DMS 273 (cell line): Measurements from ENCODE around the gene GDF15.
"Not testable (repeated sequence)": the region's sequence is repeated elsewhere in the genome, so short reads cannot be mapped to it uniquely, and the experiment has no call there.

ENCODE experiments used
- DNase-seq: peaks from one replicate; lab custom pipeline; 2025; ENCODE audit not compliant: unreplicated experiment; lab: John Stamatoyannopoulos, UW

Gene GDF15, protein sequence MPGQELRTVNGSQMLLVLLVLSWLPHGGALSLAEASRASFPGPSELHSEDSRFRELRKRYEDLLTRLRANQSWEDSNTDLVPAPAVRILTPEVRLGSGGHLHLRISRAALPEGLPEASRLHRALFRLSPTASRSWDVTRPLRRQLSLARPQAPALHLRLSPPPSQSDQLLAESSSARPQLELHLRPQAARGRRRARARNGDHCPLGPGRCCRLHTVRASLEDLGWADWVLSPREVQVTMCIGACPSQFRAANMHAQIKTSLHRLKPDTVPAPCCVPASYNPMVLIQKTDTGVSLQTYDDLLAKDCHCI

GRCh38 chr19:18385675-18386542 lies at the start of gene GDF15:
Gene GDF15, plus strand, starts transcription at chr19:18386158. Its CDS starts 32 bp downstream, at chr19:18386190.
- peak; percentile 48 for DNase-seq

DNA sequence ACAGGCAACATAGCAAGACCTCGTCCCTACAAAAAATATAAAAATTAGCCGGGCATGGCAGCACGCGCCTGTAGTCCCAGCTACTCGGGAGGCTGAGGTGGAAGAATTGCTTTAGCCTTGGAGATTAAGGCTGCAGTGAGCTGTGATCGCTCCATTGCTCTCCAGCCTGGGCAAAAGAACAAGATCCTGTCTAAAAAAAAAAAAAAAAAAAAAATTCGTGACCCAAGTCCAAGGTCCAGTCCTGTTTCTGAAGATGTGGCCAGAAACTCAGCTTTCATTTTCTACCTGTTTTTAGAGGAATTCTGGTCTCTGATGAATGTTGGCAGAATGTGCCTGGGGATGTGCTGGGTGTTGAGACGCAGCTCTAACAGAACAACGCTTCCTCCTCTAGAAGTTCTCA lies 47.4 kb upstream of the GDF15 start:
- no peak for DNase-seq

DNA sequence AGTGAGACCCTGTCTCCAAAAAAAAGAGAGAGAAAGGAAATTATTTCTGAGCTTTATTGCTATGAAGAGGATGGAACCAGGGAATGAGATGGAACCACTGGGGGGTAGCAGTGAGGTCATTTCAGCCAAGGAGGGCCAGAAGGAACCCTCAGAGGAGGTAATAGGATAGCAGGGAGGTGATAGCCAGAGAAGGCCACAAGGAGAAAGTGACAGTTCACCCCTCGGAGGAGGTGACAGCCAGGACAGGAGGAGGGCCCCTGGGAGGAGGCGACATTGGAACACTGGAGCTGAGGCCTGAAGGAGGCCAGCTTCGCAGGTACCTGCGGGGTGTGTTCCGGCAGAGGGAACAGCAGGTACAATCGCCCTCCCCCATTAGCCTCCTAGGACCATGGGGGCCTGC lies 46.2 kb upstream of the GDF15 start:
- peak; percentile 58 for DNase-seq

GRCh38 chr19:18340190-18340989 lies 45.6 kb upstream of the GDF15 start, which contains the start of gene PGPEP1:
Gene PGPEP1, plus strand, starts transcription at chr19:18340598. Its CDS starts 84 bp downstream, at chr19:18340682.
- DNase-seq: peak; percentile 88

GRCh38 chr19:18340990-18341868 lies 44.7 kb upstream of the GDF15 start:
- peak; percentile 93 for DNase-seq

GRCh38 chr19:18342090-18342632 lies 43.8 kb upstream of the GDF15 start:
- no peak for DNase-seq

- no peak for DNase-seq
Observed at GRCh38 chr19:18344582-18344950, 41.4 kb upstream of the GDF15 start.

DNA sequence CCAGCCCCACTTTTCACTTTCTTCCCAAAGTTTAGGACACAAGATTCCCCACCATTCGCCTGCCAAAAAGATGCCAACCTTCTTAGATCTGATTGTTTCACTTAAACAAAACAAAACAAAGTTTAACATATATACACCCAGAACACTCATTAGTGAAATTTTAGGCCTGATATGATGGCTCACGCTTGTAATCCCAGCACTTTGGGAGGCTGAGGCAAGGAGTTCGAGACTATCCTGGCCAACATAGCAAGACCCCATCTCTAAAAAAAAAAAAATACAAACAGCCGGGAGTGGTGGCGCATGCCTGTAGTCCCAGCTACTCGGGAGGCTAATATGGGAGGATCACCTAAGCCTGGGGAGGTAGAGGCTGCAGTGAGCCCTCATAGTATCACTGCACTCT lies 40.7 kb upstream of the GDF15 start:
- no peak for DNase-seq

DNA sequence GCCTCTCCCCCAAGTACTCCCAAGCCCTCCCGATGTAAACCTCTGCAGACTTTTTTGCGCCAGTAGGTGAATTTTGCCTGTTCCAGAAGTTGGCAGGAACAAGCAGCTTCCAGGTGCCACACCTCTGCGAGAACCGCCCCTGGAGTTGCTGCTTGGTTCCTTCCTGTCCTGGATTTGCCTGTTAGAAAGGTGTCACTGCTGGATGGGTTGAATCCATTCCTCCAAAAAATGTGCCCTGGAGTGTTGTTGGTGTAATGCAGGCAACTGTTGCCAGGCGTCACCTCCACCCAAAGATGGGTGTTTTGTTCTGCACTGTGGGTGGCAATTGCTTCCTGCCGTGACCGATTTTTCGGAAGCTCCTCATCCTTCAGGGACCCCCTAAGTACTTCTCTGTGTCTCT lies 39.9 kb upstream of the GDF15 start:
- DNase-seq: no peak

DNA sequence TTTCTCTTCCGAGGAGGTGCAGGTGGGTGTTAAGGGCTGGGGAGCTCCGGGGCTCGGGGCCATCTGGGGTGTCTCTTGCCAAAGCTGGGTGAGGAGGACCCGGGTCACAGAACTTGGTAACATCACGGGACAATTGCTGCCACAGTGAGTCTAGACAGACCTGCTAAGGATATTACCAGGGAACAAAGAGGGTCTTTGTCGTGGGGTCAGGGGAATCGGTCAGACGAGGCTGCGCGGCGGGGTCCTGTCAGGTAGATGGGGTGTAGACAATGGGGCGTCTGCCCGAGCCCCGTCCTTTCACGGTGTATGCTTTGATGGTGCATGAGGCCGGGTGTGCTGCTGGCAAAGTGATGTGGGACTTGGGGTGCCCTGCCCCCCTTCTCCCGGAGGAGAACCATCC lies 37.8 kb upstream of the GDF15 start:
- DNase-seq: no peak

- DNase-seq: not testable (repeated sequence)
Observed at GRCh38 chr19:18348818-18349339, 37.1 kb upstream of the GDF15 start.

DNA sequence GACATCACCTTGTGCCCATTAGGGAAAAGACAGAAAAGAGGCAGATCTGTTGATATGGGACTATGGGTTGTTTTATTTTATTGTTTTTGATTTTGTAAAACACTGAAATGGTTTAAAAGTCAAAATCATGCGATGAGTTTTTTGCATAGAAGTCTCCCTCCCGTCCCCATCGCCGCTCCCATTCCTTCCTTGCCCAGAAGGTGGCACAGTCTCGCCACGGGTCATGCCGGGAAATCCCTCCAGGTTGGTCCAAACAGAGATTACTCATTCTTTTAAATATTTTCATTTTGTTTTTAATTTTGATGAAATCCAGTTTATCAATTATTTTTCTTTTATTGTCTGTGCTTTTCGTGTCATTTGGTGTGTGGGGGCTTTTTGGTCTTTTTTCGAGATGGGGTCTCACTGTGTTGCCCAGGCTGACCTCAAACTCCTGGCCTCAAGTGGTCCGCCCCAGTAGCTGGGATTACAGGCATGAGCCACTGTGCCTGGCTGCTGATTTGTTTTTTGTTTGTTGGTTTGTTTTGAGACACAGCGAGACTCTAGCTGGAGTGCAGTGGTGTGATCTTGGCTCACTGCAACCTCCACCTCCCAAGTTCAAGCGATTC lies 36.3 kb upstream of the GDF15 start:
- DNase-seq: peak; percentile 76

DNA sequence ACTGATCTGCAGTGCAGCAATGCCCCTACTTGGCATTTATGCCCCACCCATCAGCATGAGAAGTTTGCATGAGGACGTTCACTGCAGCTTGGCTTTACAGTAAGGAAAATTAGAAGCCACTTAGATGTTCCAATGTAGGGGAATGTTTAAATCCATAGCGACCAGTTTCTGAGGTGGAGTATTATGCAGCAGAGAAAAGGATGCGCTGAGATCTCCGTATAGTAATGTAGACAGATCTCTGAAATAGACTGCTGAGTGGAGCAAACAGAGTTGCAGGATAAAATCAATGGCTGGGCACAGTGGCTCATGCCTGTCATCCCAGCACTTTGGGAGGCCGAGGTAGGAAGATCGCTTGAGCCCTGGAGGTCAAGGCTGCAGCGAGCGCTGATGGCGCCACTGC lies 35.5 kb upstream of the GDF15 start:
- DNase-seq: no peak

DNA sequence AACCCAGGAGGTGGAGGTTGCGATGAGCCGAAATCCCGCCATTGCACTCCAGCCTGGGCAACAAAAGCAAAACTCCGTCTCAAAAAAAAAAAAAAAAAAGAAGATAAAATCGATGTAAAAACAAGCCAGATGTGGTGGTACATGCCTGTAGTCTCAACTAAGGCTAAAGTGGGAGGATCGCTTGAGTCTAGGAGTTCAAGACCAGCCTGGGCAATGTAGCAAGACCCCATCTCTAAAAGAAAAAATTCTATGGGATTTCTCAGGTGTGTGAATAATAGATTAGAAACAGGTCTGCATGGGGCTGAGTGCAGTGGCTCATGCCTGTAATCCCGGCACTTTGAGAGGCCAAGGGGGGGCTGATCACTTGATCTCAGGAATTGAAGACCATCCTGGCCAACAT lies 34.4 kb upstream of the GDF15 start:
- DNase-seq: no peak

GRCh38 chr19:18353378-18354005 lies 32.5 kb upstream of the GDF15 start:
- no peak for DNase-seq

- not testable (repeated sequence) for DNase-seq
Observed at GRCh38 chr19:18354743-18355142, 31.2 kb upstream of the GDF15 start.

DNA sequence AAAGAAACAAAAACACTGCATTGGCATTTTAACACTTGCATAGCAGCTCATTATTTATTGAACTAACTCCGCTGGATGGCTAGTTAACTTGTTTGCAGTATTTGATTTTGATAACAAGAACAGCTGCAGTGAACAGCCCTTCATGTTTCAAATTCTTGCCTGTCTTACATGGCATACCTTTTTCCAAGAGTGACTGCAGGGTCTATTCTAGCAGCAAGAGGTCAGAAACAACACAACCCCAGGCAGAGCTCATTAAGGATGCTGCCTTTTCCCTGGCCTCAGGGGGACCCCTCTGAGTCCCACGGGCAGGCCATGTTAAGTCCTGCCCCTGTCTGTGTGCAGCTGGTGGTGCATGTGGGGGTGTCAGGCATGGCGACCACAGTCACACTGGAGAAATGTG lies 28.9 kb upstream of the GDF15 start:
- DNase-seq: no peak

GRCh38 chr19:18361646-18362045 lies 24.3 kb upstream of the GDF15 start:
- DNase-seq: no peak

DNA sequence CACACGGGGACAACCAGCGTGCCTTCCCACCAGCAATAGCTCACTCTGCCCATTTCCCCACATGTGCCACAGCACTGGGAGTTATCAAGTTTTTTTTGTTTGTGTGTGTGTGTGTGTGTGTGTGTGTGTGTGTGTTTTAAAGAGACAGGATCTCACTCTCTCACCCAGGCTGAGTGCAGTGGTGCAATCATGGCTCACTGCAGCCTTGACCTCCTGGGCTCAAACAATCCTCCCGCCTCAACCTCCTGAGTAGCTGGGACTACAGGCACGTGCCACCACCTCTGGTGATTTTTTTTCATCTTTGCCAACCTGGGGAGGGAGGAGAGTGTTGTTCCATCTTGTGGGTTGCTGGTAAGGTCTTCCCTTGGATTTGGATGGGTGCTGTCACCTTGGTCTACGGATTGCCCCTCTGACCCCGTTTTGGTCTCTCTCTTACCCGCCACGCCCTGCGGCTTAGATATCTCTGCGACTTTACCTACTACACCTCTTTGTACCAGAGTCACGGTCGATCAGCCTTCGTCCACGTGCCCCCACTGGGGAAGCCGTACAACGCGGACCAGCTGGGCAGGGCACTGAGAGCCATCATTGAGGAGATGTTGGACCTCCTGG lies 22.9 kb upstream of the GDF15 start:
- DNase-seq: no peak
